ENCODE measurements around the gene COQ8A.

Gene COQ8A

GRCh38 chr1:226977643-226978431 lies 37.7 kb downstream of the COQ8A start:
- TF ChIP-seq CTCF (IDR thresholded peaks at IDR 0.05; ENCODE audit: borderline replicate concordance, control extremely low read depth, extremely low read depth, insufficient read depth, missing control alignments), result no peak
- in situ Hi-C loops (cut with MboI; ENCODE audit: low sequenced_read_pairs, unreplicated experiment), result no loop called here
- no peak for DNase-seq (ENCODE audit: low spot score)

- peak; percentile 28 for DNase-seq (ENCODE audit: low spot score)
- no peak for TF ChIP-seq CTCF (IDR thresholded peaks at IDR 0.05; ENCODE audit: borderline replicate concordance, control extremely low read depth, extremely low read depth, insufficient read depth, missing control alignments)
- in situ Hi-C loops (cut with MboI; ENCODE audit: low sequenced_read_pairs, unreplicated experiment), result no loop called here
Observed at GRCh38 chr1:226978432-226979114, 38.5 kb downstream of the COQ8A start.

- no peak for TF ChIP-seq CTCF (IDR thresholded peaks at IDR 0.05; ENCODE audit: borderline replicate concordance, control extremely low read depth, extremely low read depth, insufficient read depth, missing control alignments)
- DNase-seq (ENCODE audit: low spot score), result no peak
- in situ Hi-C loops (cut with MboI; ENCODE audit: low sequenced_read_pairs, unreplicated experiment), result no loop called here
Observed at GRCh38 chr1:226979115-226979516, 39.0 kb downstream of the COQ8A start.

GRCh38 chr1:226979517-226980121 lies 39.5 kb downstream of the COQ8A start:
- in situ Hi-C loops (cut with MboI; ENCODE audit: low sequenced_read_pairs, unreplicated experiment), result no loop called here
- DNase-seq (ENCODE audit: low spot score), result no peak
- TF ChIP-seq CTCF (IDR thresholded peaks at IDR 0.05; ENCODE audit: borderline replicate concordance, control extremely low read depth, extremely low read depth, insufficient read depth, missing control alignments), result no peak

GRCh38 chr1:226980122-226980560 lies 40.0 kb downstream of the COQ8A start:
- in situ Hi-C loops (cut with MboI; ENCODE audit: low sequenced_read_pairs, unreplicated experiment), result no loop called here
- no peak for TF ChIP-seq CTCF (IDR thresholded peaks at IDR 0.05; ENCODE audit: borderline replicate concordance, control extremely low read depth, extremely low read depth, insufficient read depth, missing control alignments)
- DNase-seq (ENCODE audit: low spot score), result no peak

GRCh38 chr1:226980565-226981385 lies 40.7 kb downstream of the COQ8A start:
- no peak for DNase-seq (ENCODE audit: low spot score)
- in situ Hi-C loops (cut with MboI; ENCODE audit: low sequenced_read_pairs, unreplicated experiment), result no loop called here
- no peak for TF ChIP-seq CTCF (IDR thresholded peaks at IDR 0.05; ENCODE audit: borderline replicate concordance, control extremely low read depth, extremely low read depth, insufficient read depth, missing control alignments)
